NCI-H524 treated with DMSO at 0.1 percent for 48 hours (cell line): ENCODE results near the gene TSHZ3.

ENCODE experiments used
- DNase-seq: peaks from one replicate; lab custom pipeline; 2025; lab: John Stamatoyannopoulos, UW

The TSHZ3 gene

GRCh38 chr19:31262725-31263191, 86.5 kb downstream of the TSHZ3 start:
- no peak for DNase-seq

DNA sequence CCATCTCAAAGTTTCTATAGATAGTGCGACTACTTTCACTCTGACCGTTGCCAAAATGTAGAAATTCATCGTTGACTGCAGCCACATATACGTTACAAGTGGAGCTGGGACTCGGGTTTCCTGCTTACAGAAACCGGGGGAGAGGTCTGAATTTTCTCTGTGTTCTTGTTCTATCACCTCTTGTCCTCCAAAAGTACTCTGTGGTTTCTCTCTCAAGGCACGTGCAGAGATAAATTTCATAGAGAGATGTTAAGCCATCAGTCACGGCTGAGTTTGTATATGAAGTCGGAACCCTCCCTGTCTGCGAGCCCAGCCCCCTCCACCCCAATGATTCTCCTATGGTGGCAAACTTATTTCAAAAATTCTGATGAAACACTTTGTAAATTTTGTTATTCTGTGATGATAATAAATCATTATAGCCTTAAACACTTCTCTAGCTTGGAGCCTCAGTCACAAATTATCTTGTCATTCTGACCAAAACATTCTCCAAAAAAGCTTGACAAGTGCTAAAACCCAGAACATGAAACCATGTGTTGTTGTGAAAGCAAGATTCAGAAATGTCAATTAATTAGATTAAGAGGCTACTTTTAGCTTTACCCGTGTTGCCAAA, 87.5 kb downstream of the TSHZ3 start:
- no peak for DNase-seq

DNA sequence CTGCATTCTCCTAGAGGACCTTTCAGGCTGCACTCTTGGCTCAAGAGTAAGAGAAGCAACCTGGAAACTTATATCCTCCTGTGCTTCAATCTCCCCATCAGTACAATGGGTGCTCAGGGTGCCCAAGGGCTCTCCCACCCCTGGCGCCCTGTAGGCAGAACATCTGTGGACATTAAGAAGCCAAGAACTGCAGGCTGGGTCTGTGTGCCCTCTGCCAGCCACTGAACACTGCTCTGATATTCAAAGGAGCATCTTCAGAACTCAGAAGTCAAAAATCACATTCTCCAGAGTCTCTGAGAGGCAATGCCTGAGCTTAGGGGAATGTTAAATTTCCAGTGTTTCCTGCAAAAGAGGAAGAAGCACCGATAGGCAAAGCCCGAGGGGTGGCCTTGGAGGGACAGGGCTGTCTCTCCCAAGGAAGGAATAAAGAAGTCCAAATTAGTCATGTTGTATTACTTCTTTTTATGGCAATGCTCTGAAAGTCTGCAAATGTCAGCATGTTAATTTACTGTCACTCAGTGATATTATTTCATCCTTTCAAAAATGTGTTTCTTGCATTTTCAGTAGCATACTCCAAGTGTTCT, 88.1 kb downstream of the TSHZ3 start:
- no peak for DNase-seq

GRCh38 chr19:31260171-31260933, 88.9 kb downstream of the TSHZ3 start:
- no peak for DNase-seq

GRCh38 chr19:31258211-31259052, 90.8 kb downstream of the TSHZ3 start:
- DNase-seq: no peak

DNA sequence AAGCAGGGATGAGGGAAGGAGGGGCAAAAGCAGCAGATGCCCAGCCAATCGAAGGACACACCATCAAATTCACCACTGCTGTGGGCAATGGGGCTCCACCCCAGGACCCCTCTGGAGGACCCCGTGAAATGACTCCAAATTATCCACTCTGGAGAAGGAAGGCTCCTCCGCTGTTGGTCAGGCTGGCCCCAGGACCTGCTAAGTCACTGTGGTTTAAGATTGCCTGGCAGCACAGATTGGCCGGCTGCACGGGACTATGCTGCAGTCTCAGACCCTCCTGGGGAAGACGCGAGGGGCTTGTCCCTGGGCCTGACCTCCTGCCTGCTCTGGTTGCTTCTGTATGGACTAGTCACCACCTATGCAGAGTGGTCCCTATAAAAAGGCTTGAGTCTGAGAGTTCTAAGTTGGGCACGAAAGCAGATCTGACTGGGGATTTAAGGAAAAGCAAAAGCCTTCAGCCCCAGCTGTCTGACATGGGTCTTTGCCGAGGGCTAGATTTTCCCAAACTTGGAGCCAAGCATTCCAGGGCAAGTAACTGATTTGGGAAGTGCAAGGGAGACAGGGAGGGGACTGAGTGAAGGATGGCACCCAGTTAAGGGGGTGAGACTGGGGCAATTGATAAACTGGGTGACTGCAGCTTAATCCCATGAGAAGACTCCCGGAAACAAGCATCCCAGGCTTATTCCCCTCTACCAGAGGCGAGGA, 91.7 kb downstream of the TSHZ3 start:
- DNase-seq: no peak

DNA sequence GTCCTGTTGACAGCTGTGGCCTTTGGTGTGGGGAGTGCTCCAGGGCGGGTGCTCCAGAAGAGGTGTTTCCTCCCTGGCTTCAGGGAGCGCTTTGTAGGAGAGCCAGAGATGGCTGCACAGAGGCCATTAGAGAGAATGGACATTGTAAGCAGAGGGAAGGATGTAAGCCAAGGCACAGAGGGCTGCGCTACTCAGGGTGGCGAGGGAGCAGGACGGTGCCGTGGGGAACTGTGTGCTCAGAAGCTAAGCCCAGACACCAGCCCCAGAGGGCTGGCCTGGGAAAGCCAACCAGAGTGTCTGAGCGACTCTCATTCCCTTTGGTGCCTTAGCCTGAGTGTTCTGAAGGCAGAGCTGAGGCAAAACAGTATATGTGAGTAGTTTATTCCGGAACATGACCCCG, 92.2 kb downstream of the TSHZ3 start:
- no peak for DNase-seq

GRCh38 chr19:31256593-31256960, 92.7 kb downstream of the TSHZ3 start:
- no peak for DNase-seq

- DNase-seq: no peak
These were observed 93.2 kb downstream of the TSHZ3 start for GRCh38 chr19:31255831-31256592.

- DNase-seq: no peak
These were observed 93.9 kb downstream of the TSHZ3 start for GRCh38 chr19:31255174-31255799.

DNA sequence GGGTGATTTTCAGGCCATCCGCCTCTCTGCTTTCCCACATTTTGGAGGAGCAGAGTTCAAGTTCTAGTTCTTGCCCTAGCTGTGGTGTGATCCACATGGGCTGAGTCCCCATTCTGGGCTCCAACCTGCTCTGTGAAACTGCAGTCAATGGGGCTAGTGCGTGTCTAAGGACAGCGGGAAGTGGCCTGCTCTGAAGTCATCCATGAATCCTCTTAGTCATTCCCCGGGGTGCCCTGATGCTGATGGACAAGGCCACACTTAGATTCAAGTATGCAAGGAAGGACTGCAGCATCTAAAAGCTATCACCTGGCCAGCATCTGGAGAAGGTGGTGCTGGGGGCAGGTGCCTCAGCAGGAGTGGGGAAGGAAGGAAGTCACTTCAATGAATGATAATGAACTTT, 94.6 kb downstream of the TSHZ3 start:
- no peak for DNase-seq

GRCh38 chr19:31254180-31254551, 95.1 kb downstream of the TSHZ3 start:
- no peak for DNase-seq

DNA sequence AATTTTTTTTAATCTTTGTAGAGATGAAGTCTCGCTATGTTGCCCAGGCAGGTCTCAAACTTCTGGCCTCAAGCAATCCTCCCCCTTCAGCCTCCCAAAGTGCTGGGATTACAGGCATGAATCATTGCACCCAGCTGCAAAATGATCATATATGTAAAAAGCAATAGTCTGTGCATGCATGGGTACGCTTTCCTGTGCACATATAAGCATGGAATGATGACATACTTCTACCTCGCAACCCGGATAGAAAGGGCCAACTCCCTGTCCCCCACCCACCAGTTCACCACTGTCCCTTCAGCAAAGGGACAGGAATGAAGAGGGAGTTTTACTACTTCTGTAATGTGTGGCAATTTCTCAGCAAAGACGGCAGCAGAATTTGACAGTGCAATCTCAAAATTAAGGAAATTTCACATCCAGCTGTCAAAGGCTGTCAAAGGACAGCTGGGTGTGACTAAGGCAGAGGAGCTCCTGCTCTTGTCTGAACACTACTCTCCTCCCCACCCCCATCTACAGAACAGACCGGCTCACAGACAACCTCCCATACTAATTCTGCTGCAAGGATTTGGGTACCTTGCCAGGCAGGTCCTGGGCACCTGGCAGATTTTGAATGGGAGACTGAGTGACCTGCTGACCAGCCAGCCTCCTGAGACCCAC, 95.6 kb downstream of the TSHZ3 start:
- DNase-seq: no peak

DNA sequence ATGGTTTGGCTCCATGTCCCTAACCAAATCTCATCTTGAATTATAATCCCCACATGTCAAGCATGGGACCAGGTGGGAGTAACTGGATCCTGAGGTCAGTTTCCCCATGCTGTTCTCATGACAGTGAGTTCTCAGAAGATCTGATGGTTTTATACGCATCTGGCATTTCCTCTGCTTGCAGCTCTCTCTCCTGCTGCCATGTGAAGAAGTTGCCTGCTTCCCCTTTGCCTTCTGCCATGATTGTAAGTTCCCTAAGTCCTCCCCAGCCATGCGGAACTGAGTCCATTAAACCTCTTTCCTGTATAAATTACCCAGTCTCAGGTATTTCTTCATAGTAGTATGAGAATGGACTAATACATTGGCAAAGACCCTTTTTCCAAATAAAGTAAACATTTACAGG, 96.8 kb downstream of the TSHZ3 start:
- DNase-seq: no peak

DNA sequence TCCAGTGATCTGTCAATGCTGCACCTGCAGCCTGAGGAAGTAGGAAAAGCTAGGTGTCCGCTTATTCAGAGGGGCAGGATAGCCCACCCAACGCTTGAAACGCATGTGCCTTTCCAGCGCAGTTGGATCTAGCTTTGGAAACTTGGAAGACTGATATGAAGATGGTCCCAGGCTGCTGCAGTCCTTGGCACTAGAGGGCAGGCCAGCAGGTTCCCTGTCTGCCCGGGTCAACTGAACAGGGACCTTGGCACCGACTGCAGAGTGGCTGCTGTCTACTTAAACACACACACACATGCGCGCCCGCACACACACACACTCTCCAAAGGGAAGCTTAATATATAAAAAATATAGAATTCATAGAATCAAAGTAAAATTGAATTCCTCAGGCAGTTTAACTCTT, 100.0 kb downstream of the TSHZ3 start:
- no peak for DNase-seq

DNA sequence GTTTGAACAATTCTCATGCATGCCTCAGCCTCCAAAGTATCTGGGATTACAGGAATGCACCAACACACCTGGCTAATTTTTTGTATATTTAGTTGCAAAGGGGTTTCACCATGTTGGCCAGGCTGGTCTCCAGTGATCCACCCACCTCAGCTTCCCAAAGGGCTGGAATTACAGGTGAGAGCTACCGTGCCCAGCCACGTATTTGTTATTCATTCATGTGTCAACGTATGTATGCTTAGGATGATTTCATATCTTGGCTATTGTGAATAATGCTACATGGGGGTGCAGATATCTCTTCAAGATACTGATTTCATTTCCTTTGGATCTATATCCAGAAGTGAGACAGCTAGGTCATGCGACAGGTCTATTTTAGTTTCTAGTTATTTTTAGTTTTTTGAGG, 113.4 kb downstream of the TSHZ3 start:
- DNase-seq: no peak

DNA sequence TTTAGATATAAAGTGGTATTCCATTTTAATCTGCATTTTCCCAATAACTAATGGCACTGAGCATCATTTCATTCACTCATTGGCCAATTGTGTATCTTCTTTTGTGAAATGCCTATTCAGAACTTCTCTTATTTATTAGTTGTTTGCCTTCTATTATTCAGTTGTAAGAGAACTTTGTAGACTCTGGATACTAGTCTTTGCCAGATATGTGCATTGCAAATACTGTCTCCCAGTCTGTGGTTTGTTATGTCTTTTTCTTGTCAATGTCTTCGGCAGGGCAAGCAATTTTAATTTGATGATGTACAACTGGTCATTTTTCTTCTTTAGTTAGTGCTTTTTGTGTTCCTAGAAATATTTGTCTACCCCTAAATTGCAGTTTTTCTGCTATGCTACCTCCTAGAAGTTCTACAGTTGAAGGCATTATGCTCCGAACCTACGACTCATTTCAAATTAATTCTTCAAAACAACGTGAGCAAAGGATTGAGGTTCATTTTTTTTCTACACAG, 115.9 kb downstream of the TSHZ3 start:
- DNase-seq: no peak

- DNase-seq: no peak
These were observed 116.4 kb downstream of the TSHZ3 start for GRCh38 chr19:31232871-31233270.

GRCh38 chr19:31232180-31232579, 117.1 kb downstream of the TSHZ3 start:
- DNase-seq: no peak

DNA sequence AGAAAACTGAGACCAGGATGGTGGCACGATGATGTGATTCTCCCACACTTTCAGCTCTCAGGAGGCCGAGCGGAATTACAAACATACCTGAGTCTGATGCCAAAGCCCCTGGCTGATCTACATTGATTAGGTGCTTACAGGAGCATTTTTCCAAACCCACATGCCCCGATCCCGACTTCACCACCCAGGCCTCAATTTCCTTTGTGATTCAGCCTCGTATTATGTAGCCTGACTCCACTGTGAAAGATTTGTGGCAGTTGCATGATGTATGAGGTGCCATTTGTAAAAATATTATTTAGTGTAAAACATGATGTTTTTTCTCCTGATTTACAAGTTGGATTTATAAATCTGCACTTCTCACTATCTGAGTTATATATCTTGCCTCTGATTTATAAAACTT, 118.0 kb downstream of the TSHZ3 start:
- no peak for DNase-seq
